Liver (tissue), 9 donors: ENCODE measurements around the gene RBM18. TPM values are rescaled to one million over a fixed set of nuclear protein-coding genes. Genes with fewer than 3 reads are reported as not detected.

Experiments
- DNase-seq: peaks from one replicate; pipeline ENCODE4 v3.0.0-alpha.2; 2017; ENCODE audit warnings: low spot score
- H3K27ac ChIP-seq, 2 donors: one replicate each; pipeline ENCODE4 v1.7.0; 2013; ENCODE audit warnings: inconsistent platforms in 2 of 2, low read length in 2 of 2, control low read depth in 1 of 2, low read depth in 1 of 2, mild to moderate bottlenecking in 1 of 2
- H3K27me3 ChIP-seq, 4 donors: one replicate each; pipeline versions ENCODE4 v1.6.1 to v1.7.0; 2013; ENCODE audit warnings: low read length in 3 of 4, inconsistent platforms in 1 of 4, mild to moderate bottlenecking in 1 of 4, moderate library complexity in 1 of 4; ENCODE audit not compliant: control insufficient read depth in 4 of 4, insufficient read depth in 4 of 4
- H3K36me3 ChIP-seq, 4 donors: one replicate each; pipeline versions ENCODE4 v1.6.1 to v1.7.0; 2013; ENCODE audit warnings: low read length in 3 of 4, mild to moderate bottlenecking in 3 of 4, low read depth in 1 of 4, moderate library complexity in 1 of 4; ENCODE audit not compliant: control insufficient read depth in 4 of 4, insufficient read depth in 3 of 4
- H3K4me1 ChIP-seq, 4 donors: one replicate each; pipeline versions ENCODE4 v1.6.1 to v1.7.0; 2013; ENCODE audit warnings: low read length in 3 of 4, mild to moderate bottlenecking in 3 of 4, moderate library complexity in 1 of 4; ENCODE audit not compliant: control insufficient read depth in 4 of 4, insufficient read depth in 4 of 4
- H3K4me3 ChIP-seq, 3 donors: one replicate each; pipeline versions ENCODE4 v1.6.1 to v1.7.0; 2013; ENCODE audit warnings: low read length in 3 of 3, control low read depth in 1 of 3, low read depth in 1 of 3, mild to moderate bottlenecking in 1 of 3
- H3K9ac ChIP-seq, 2 donors: one replicate each; pipeline ENCODE4 v1.7.0; 2013; ENCODE audit warnings: low read length in 2 of 2, mild to moderate bottlenecking in 2 of 2, moderate library complexity in 2 of 2, control low read depth in 1 of 2, low read depth in 1 of 2
- H3K9me3 ChIP-seq, 4 donors: one replicate each; pipeline versions ENCODE4 v1.6.1 to v1.7.0; 2013; ENCODE audit warnings: low read length in 3 of 4; ENCODE audit not compliant: control insufficient read depth in 4 of 4
- ATF3 ChIP-seq: IDR thresholded peaks from 2 replicates; pipeline ENCODE4 v1.6.1; 2016; ENCODE audit warnings: antibody characterized with exemption
- CTCF ChIP-seq: fragments of 150-350 bp; IDR thresholded peaks from 2 replicates; pipeline ENCODE4 v1.5.1; 2017; ENCODE audit warnings: improper control_type of control experiment, low read depth, low read length; ENCODE audit not compliant: missing input control
- EGR1 ChIP-seq, 2 donors: IDR thresholded peaks; 2 replicates each; pipeline ENCODE4 v1.6.1; 2016 to 2018; ENCODE audit warnings: antibody characterized with exemption in 2 of 2, low read depth in 2 of 2
- FOXA1 ChIP-seq: IDR thresholded peaks from 2 replicates; pipeline ENCODE4 v1.6.1; 2016; ENCODE audit warnings: antibody characterized with exemption
- FOXA2 ChIP-seq: IDR thresholded peaks from 2 replicates; pipeline ENCODE4 v1.6.1; 2016; ENCODE audit warnings: antibody characterized with exemption
- GABPA ChIP-seq, 2 donors: IDR thresholded peaks in 1 of 2; conservative IDR thresholded peaks in 1 of 2; 2 replicates each; pipeline ENCODE4 v1.6.1; 2016; ENCODE audit warnings: antibody characterized with exemption in 2 of 2, mild to moderate bottlenecking in 1 of 2, moderate library complexity in 1 of 2
- HNF4A ChIP-seq, 2 donors: conservative IDR thresholded peaks; 2 replicates each; pipeline ENCODE4 v1.6.1; 2016; ENCODE audit warnings: antibody characterized with exemption in 2 of 2, mild to moderate bottlenecking in 2 of 2
- JUND ChIP-seq, 2 donors: IDR thresholded peaks; 2 replicates each; pipeline ENCODE4 v1.6.1; 2016; ENCODE audit warnings: antibody characterized with exemption in 2 of 2
- MAX ChIP-seq: IDR thresholded peaks from 2 replicates; pipeline ENCODE4 v1.6.1; 2016; ENCODE audit warnings: antibody characterized with exemption
- NR2F2 ChIP-seq: IDR thresholded peaks from 2 replicates; pipeline ENCODE4 v1.6.1; 2016; ENCODE audit warnings: antibody characterized with exemption
- RAD21 ChIP-seq, 2 donors: IDR thresholded peaks; 2 replicates each; pipeline ENCODE4 v1.6.1; 2016; ENCODE audit warnings: antibody characterized with exemption in 2 of 2, mild to moderate bottlenecking in 2 of 2
- REST ChIP-seq: IDR thresholded peaks from 2 replicates; pipeline ENCODE4 v1.6.1; 2016; ENCODE audit warnings: antibody characterized with exemption, mild to moderate bottlenecking
- RXRA ChIP-seq, 2 donors: IDR thresholded peaks; 2 replicates each; pipeline ENCODE4 v1.6.1; 2017 to 2018; ENCODE audit warnings: antibody characterized with exemption in 2 of 2, mild to moderate bottlenecking in 1 of 2
- SP1 ChIP-seq: IDR thresholded peaks from 2 replicates; pipeline ENCODE4 v1.6.1; 2018; ENCODE audit warnings: antibody characterized with exemption, mild to moderate bottlenecking
- TAF1 ChIP-seq: conservative IDR thresholded peaks from 2 replicates; pipeline ENCODE4 v1.6.1; 2016; ENCODE audit warnings: antibody characterized with exemption, mild to moderate bottlenecking
- YY1 ChIP-seq: IDR thresholded peaks from 2 replicates; pipeline ENCODE4 v1.6.1; 2016; ENCODE audit warnings: antibody characterized with exemption, mild to moderate bottlenecking
- WGBS: extraction: QIAGEN DNeasy Blood & Tissue Kit; methylation state at CpG from one replicate; pipeline ENCODE4 v1.1.7; 2013; 5-methylcytosine and 5-hydroxymethylcytosine counted together
- polyA plus RNA-seq, 2 donors: library from polyadenylated mRNA; stranded (reverse) in 1 of 2; unstranded in 1 of 2; fragments of 200-250 nt in 1 of 2; fragments of >200 nt in 1 of 2; fragmentation: Nextera tagmentation in 1 of 2; extraction: Ambion mirVana in 1 of 2; gene quantifications; one replicate each; pipeline versions ENCODE4 v1.2.1 to v1.2.3, GENCODE V29; 2013 to 2015
- total RNA-seq, 2 donors: library from RNA; depleted of rRNA; stranded (reverse); fragments of >200 nt; gene quantifications; one replicate each; pipeline ENCODE4 v1.2.3, GENCODE V29; 2014
- TF ChIP-seq, protein P1 (sequence below): IDR thresholded peaks from 2 replicates; pipeline ENCODE4 v1.6.1; 2016; ENCODE audit warnings: antibody characterized with exemption
- donor health status: healthy.
- donor health status: healthy.
- donor health status: healthy.
- donor health status: healthy.
- donor health status: healthy.

RBM18 gene
- total and polyA plus RNA-seq, 4 donors = 3.4 to 7.7 (median 5.5) TPM

- Histone ChIP-seq H3K27ac (no peak overlapping the region), H3K9me3 (no peaks in the 10 kb centered on the region), H3K27me3 (no peaks in the 10 kb centered on the region), H3K4me1 (no peaks in the 10 kb centered on the region), H3K4me3 (no peak overlapping the region), H3K36me3 (peaks cover 4 to 33% (median 27%) of the 10 kb centered on the region in 4 donors), H3K9ac (no peak overlapping the region)
- TF ChIP-seq JUND (IDR thresholded peaks at IDR 0.05) (no peak), GABPA (IDR thresholded peaks at IDR 0.05 in 1 of 2, conservative IDR thresholded peaks at IDR 0.05 in 1 of 2) (no peak), NR2F2 (no peak), ATF3 (no peak), RAD21 (IDR thresholded peaks at IDR 0.05) (no peak), CTCF (no peak)
- DNase-seq = no peak
- 75% methylated on average over 5 of the region's 5 CpGs for whole genome bisulfite sequencing
These were observed 11.8 kb downstream of the RBM18 start for GRCh38 chr9:122252796-122253195.

- Histone ChIP-seq H3K36me3 (peaks cover 4 to 45% (median 38%) of the 10 kb centered on the region in 4 donors), H3K27ac (no peak overlapping the region), H3K27me3 (no peaks in the 10 kb centered on the region), H3K9ac (no peak overlapping the region), H3K4me3 (no peak overlapping the region), H3K9me3 (no peaks in the 10 kb centered on the region), H3K4me1 (no peaks in the 10 kb centered on the region)
- TF ChIP-seq TAF1 (no peak), GABPA (IDR thresholded peaks at IDR 0.05 in 1 of 2, conservative IDR thresholded peaks at IDR 0.05 in 1 of 2) (no peak), SP1 (no peak), RAD21 (IDR thresholded peaks at IDR 0.05) (no peak), FOXA2 (no peak), FOXA1 (no peak), NR2F2 (no peak), JUND (IDR thresholded peaks at IDR 0.05) (no peak), CTCF (no peak), ATF3 (no peak), REST (no peak), MAX (no peak), HNF4A (conservative IDR thresholded peaks at IDR 0.05) (no peak), YY1 (no peak), RXRA (IDR thresholded peaks at IDR 0.05) (no peak), EGR1 (IDR thresholded peaks at IDR 0.05; ENCODE audit: low read depth in 2 of 2) (no peak)
- TF ChIP-seq, protein P1, sequence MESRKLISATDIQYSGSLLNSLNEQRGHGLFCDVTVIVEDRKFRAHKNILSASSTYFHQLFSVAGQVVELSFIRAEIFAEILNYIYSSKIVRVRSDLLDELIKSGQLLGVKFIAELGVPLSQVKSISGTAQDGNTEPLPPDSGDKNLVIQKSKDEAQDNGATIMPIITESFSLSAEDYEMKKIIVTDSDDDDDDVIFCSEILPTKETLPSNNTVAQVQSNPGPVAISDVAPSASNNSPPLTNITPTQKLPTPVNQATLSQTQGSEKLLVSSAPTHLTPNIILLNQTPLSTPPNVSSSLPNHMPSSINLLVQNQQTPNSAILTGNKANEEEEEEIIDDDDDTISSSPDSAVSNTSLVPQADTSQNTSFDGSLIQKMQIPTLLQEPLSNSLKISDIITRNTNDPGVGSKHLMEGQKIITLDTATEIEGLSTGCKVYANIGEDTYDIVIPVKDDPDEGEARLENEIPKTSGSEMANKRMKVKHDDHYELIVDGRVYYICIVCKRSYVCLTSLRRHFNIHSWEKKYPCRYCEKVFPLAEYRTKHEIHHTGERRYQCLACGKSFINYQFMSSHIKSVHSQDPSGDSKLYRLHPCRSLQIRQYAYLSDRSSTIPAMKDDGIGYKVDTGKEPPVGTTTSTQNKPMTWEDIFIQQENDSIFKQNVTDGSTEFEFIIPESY = no peak
- no peak for DNase-seq
- WGBS = 98% methylated on average over 2 of the region's 2 CpGs
These were observed 13.3 kb downstream of the RBM18 start for GRCh38 chr9:122251351-122251750.
